GM21528 (cell line): ENCODE data around the gene PILRB.
"Not testable (repeated sequence)": the region's sequence is repeated elsewhere in the genome, so short reads cannot be mapped to it uniquely, and the experiment has no call there.

Experiments used
- ATAC-seq: cut with Tn5 transposase; IDR thresholded peaks from one replicate; pipeline ENCODE4 v1.9.1; 2021; ENCODE audit warnings: mild to moderate bottlenecking, moderate library complexity; ENCODE audit not compliant: unreplicated experiment, low FRiP score

PILRB gene

GRCh38 chr7:100373870-100374598, 16.1 kb downstream of the PILRB start:
- ATAC-seq: not testable (repeated sequence)

GRCh38 chr7:100374601-100375000, 16.7 kb downstream of the PILRB start:
- no peak for ATAC-seq

GRCh38 chr7:100376066-100376465, 18.1 kb downstream of the PILRB start:
- no peak for ATAC-seq

- no peak for ATAC-seq
These were observed 20.3 kb downstream of the PILRB start for GRCh38 chr7:100378114-100378755.

- no peak for ATAC-seq
These were observed 22.3 kb downstream of the PILRB start for GRCh38 chr7:100380196-100380595.

GRCh38 chr7:100381531-100382233, 23.8 kb downstream of the PILRB start:
- not testable (repeated sequence) for ATAC-seq

- ATAC-seq: not testable (repeated sequence)
These were observed 24.4 kb downstream of the PILRB start for GRCh38 chr7:100382234-100382853.

GRCh38 chr7:100384628-100385294, 26.8 kb downstream of the PILRB start:
- ATAC-seq: no peak

GRCh38 chr7:100386940-100387339, 29.0 kb downstream of the PILRB start:
- no peak for ATAC-seq

GRCh38 chr7:100387695-100388094, 29.8 kb downstream of the PILRB start:
- no peak for ATAC-seq

- no peak for ATAC-seq
These were observed 31.6 kb downstream of the PILRB start for GRCh38 chr7:100389437-100390088.

GRCh38 chr7:100390286-100391009, 32.5 kb downstream of the PILRB start:
- no peak for ATAC-seq

GRCh38 chr7:100393233-100393905, 35.5 kb downstream of the PILRB start:
- no peak for ATAC-seq

- ATAC-seq: no peak
These were observed 36.2 kb downstream of the PILRB start for GRCh38 chr7:100394077-100394476.

GRCh38 chr7:100396421-100396982, 38.6 kb downstream of the PILRB start:
- peak; percentile 72 for ATAC-seq

- ATAC-seq: no peak
These were observed 39.6 kb downstream of the PILRB start for GRCh38 chr7:100397315-100398081.

- no peak for ATAC-seq
These were observed 40.3 kb downstream of the PILRB start for GRCh38 chr7:100398239-100398638.

GRCh38 chr7:100400041-100400440, 42.1 kb downstream of the PILRB start:
- ATAC-seq: no peak
